H9 (cell line): ENCODE results near the gene FCHO1. TPM values are rescaled to one million over a fixed set of nuclear protein-coding genes. Genes with fewer than 3 reads are reported as not detected.

Source experiments
- DNase-seq: peaks from one replicate; pipeline ENCODE4 v3.0.0-alpha.2; 2017
- H2AFZ ChIP-seq: one replicate; pipeline ENCODE4 v1.6.1; 2013; ENCODE audit warnings: mild to moderate bottlenecking, low read length, control low read depth, moderate library complexity
- H2AK5ac ChIP-seq: 2 replicates; pipeline ENCODE4 v1.6.1; 2013; ENCODE audit warnings: low read length, control low read depth, mixed read lengths; ENCODE audit not compliant: insufficient read length
- H2BK120ac ChIP-seq: one replicate; pipeline ENCODE4 v1.6.1; 2013; ENCODE audit warnings: low read depth, mild to moderate bottlenecking, low read length, control low read depth, inconsistent platforms; ENCODE audit not compliant: poor library complexity, severe bottlenecking
- H2BK12ac ChIP-seq: 2 replicates; pipeline ENCODE4 v1.6.1; 2013; ENCODE audit warnings: low read length, control low read depth, mixed read lengths, low read depth; ENCODE audit not compliant: insufficient read length
- H2BK15ac ChIP-seq: 2 replicates; pipeline ENCODE4 v1.6.1; 2013; ENCODE audit warnings: low read depth, low read length, control low read depth
- H2BK20ac ChIP-seq: one replicate; pipeline ENCODE4 v1.6.1; 2013; ENCODE audit warnings: low read depth, mild to moderate bottlenecking, low read length, control low read depth, inconsistent platforms; ENCODE audit not compliant: poor library complexity, severe bottlenecking
- H2BK5ac ChIP-seq: 2 replicates; pipeline ENCODE4 v1.6.1; 2013; ENCODE audit warnings: low read length, control low read depth, mixed read lengths; ENCODE audit not compliant: insufficient read length
- H3K14ac ChIP-seq: 2 replicates; pipeline ENCODE4 v1.6.1; 2013; ENCODE audit warnings: low read length, control low read depth; ENCODE audit not compliant: insufficient read depth
- H3K18ac ChIP-seq: 2 replicates; pipeline ENCODE4 v1.6.1; 2013; ENCODE audit warnings: low read depth, mild to moderate bottlenecking, mixed read lengths, low read length, control low read depth; ENCODE audit not compliant: insufficient read length
- H3K23ac ChIP-seq: 2 replicates; pipeline ENCODE4 v1.6.1; 2013; ENCODE audit warnings: low read length, control low read depth, mixed read lengths, low read depth; ENCODE audit not compliant: insufficient read length
- H3K23me2 ChIP-seq: 2 replicates; pipeline ENCODE4 v1.6.1; 2013; ENCODE audit warnings: low read depth, mild to moderate bottlenecking, mixed read lengths, low read length, control low read depth; ENCODE audit not compliant: insufficient read length, poor library complexity, severe bottlenecking
- H3K27ac ChIP-seq: 2 replicates; pipeline ENCODE4 v1.5.1; 2013; ENCODE audit warnings: low read length, control low read depth, mixed read lengths, low read depth; ENCODE audit not compliant: insufficient read length
- H3K27me3 ChIP-seq: 2 replicates; pipeline ENCODE4 v1.6.1; 2013; ENCODE audit warnings: low read length, control low read depth, inconsistent platforms; ENCODE audit not compliant: insufficient read depth
- H3K4ac ChIP-seq: 2 replicates; pipeline ENCODE4 v1.6.1; 2013; ENCODE audit warnings: low read depth, mild to moderate bottlenecking, control low read depth, inconsistent platforms, low read length, moderate library complexity
- H3K4me1 ChIP-seq: 2 replicates; pipeline ENCODE4 v1.6.1; 2013; ENCODE audit warnings: low read length, control low read depth, inconsistent platforms; ENCODE audit not compliant: insufficient read depth
- H3K4me2 ChIP-seq: 2 replicates; pipeline ENCODE4 v1.6.1; 2013; ENCODE audit warnings: low read length, control low read depth, mixed read lengths; ENCODE audit not compliant: insufficient read length, insufficient read depth
- H3K56ac ChIP-seq: 2 replicates; pipeline ENCODE4 v1.6.1; 2013; ENCODE audit warnings: low read depth, mild to moderate bottlenecking, mixed read lengths, low read length, control low read depth; ENCODE audit not compliant: insufficient read length
- H3K79me1 ChIP-seq: 2 replicates; pipeline ENCODE4 v1.6.1; 2013; ENCODE audit warnings: low read depth, mild to moderate bottlenecking, moderate library complexity, low read length, control low read depth, inconsistent platforms; ENCODE audit not compliant: insufficient read depth, poor library complexity, severe bottlenecking
- H3K79me2 ChIP-seq: 2 replicates; pipeline ENCODE4 v1.6.1; 2013; ENCODE audit warnings: low read length, control low read depth, inconsistent platforms; ENCODE audit not compliant: insufficient read depth
- H3K9ac ChIP-seq: 2 replicates; pipeline ENCODE4 v1.6.1; 2013; ENCODE audit warnings: low read length, control low read depth, mixed read lengths; ENCODE audit not compliant: insufficient read length; ENCODE audit errors: extremely low read depth
- H3K9me3 ChIP-seq: one replicate; pipeline ENCODE4 v1.6.1; 2013; ENCODE audit warnings: low read depth, low read length, inconsistent platforms; ENCODE audit not compliant: control insufficient read depth
- H3T11ph ChIP-seq: one replicate; pipeline ENCODE4 v1.6.1; 2013; ENCODE audit warnings: mild to moderate bottlenecking, low read length, control low read depth, inconsistent platforms
- H4K20me1 ChIP-seq: one replicate; pipeline ENCODE4 v1.6.1; 2013; ENCODE audit not compliant: control insufficient read depth, insufficient read length, insufficient read depth
- H4K5ac ChIP-seq: 2 replicates; pipeline ENCODE4 v1.6.1; 2013; ENCODE audit warnings: low read depth, mild to moderate bottlenecking, mixed read lengths, low read length, control low read depth; ENCODE audit not compliant: insufficient read length
- H4K8ac ChIP-seq: replicated peaks from 2 replicates; pipeline ENCODE4 v1.6.1; 2013; ENCODE audit warnings: low read length, control low read depth, mixed read lengths, low read depth; ENCODE audit not compliant: insufficient read length
- H4K91ac ChIP-seq: 2 replicates; pipeline ENCODE4 v1.6.1; 2013; ENCODE audit warnings: low read depth, mild to moderate bottlenecking, moderate library complexity, mixed read lengths, low read length, control low read depth; ENCODE audit not compliant: insufficient read length
- H3K27ac Mint-ChIP-seq, 3 experiments: 2 replicates in 2 of 3; 3 replicates in 1 of 3; pipeline ENCODE4 v1.8.0; 2020 to 2021; ENCODE audit warnings: mixed read lengths in 3 of 3, mild to moderate bottlenecking in 1 of 3, moderate library complexity in 1 of 3
- H3K27me3 Mint-ChIP-seq: 2 replicates; pipeline ENCODE4 v1.8.0; 2021; ENCODE audit warnings: low read depth, mild to moderate bottlenecking, moderate library complexity, mixed read lengths
- H3K36me3 Mint-ChIP-seq, 3 experiments: 2 replicates in 2 of 3; 3 replicates in 1 of 3; pipeline ENCODE4 v1.8.0; 2020 to 2021; ENCODE audit warnings: low read depth in 3 of 3, mixed read lengths in 3 of 3; ENCODE audit not compliant: insufficient read depth in 1 of 3
- H3K4me1 Mint-ChIP-seq, 2 experiments: 2 replicates each; pipeline ENCODE4 v1.8.0; 2020; ENCODE audit warnings: mixed read lengths in 2 of 2
- H3K4me3 Mint-ChIP-seq, 2 experiments: 2 replicates in 1 of 2; 3 replicates in 1 of 2; pipeline ENCODE4 v1.8.0; 2020 to 2021; ENCODE audit warnings: mild to moderate bottlenecking in 2 of 2, mixed read lengths in 2 of 2, moderate library complexity in 1 of 2
- H3K9me3 Mint-ChIP-seq, 2 experiments: 2 replicates in 1 of 2; 3 replicates in 1 of 2; pipeline ENCODE4 v1.8.0; 2020; ENCODE audit warnings: mild to moderate bottlenecking in 2 of 2, mixed read lengths in 2 of 2, moderate library complexity in 1 of 2
- CTCF ChIP-seq: fragments of 200-600 bp; sonication (generic); conservative IDR thresholded peaks from 3 replicates; pipeline ENCODE4 v1.8.0; 2021; ENCODE audit warnings: antibody characterized with exemption, mild to moderate bottlenecking
- WGBS: extraction: QIAGEN DNeasy Blood & Tissue Kit; methylation state at CpG from one replicate; pipeline ENCODE4 v1.1.7; 2013; ENCODE audit warnings: missing lambda C conversion rate, low lambda C conversion rate, mixed read lengths; ENCODE audit not compliant: insufficient read length; ENCODE audit errors: extremely low coverage; 5-methylcytosine and 5-hydroxymethylcytosine counted together
- total RNA-seq: library from RNA; stranded (reverse); gene quantifications from 2 replicates; pipeline ENCODE4 v1.2.1, GENCODE V29; 2021

Gene FCHO1
- total RNA-seq, 1 experiment from 2014 or later: 13.1 TPM

DNA sequence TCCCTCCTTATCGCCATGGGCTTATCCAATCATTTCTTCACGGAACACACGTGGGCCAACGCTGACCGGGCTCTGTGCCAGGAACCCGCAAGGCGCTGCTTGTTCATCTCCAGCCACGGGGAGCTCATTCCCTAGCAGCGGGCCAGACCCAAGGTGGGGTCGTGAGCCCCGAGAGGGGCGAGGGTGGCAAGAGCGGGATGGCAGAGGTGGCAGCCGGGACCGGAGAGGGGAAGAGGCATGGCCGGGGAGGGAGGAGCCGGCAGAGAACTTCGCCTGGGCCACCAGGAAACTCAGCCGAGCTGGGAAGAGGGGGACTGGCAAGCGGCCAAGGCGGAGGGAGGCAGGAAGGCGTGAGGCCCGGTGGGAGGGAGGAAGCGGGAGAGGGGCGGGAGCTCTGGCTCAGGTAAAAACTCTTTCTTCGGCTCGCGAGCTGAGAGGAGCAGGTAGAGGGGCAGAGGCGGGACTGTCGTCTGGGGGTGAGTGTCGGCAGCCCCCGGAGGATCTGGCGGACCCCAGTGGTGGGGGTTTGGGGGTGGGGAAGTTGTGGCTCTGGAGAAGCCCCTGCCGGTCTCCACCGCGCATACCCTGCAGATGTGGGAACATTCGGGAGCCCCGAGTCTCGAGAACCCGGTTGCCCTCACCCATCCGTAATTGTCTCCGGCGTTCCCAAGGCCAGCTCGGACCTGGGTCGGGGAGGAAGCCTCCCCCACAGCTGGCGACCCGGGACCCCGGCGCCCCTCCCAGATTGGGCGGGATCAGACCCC, 43.6 kb downstream of the FCHO1 start, which contains the start of gene B3GNT3:
Gene B3GNT3, plus strand, starts transcription at position 408 of the 764 bp plus-strand sequence. CDS start 12,670 bp downstream, outside the sequence.
- Histone ChIP-seq H3K23ac (no peak within 1 kb of the TSS), H4K91ac (no peak within 1 kb of the TSS), H3K79me2 (no peaks in the 10 kb centered on the region), H3K56ac (no peak within 1 kb of the TSS), H2BK120ac (no peak within 1 kb of the TSS), H4K8ac (no peak within 1 kb of the TSS), H3K27ac (no peak within 1 kb of the TSS), H3K4ac (no peak within 1 kb of the TSS), H3K18ac (peak within 1 kb of the TSS; percentile 72), H3K27me3 (no peaks in the 10 kb centered on the region; the same call in 1 of the 2 replicates), H3K79me1 (no peaks in the 10 kb centered on the region), H3K23me2 (peaks cover 12% of the 10 kb centered on the region), H4K20me1 (no peaks in the 10 kb centered on the region), H2BK5ac (no peak within 1 kb of the TSS), H3T11ph (no peak within 1 kb of the TSS), H2AFZ (no peak within 1 kb of the TSS), H3K9me3 (no peaks in the 10 kb centered on the region), H3K4me2 (peak within 1 kb of the TSS; percentile 53), H2AK5ac (no peak within 1 kb of the TSS), H4K5ac (no peak within 1 kb of the TSS), H2BK12ac (no peak within 1 kb of the TSS), H2BK15ac (no peak within 1 kb of the TSS), H3K14ac (peak within 1 kb of the TSS; percentile 57), H2BK20ac (no peak within 1 kb of the TSS), H3K9ac (no peak within 1 kb of the TSS), H3K4me1 (no peaks in the 10 kb centered on the region)
- Mint-ChIP-seq H3K36me3 (no peaks in the 10 kb centered on the region), H3K27me3 (peaks cover 31% of the 10 kb centered on the region), H3K4me1 (peaks cover 2 to 14% of the 10 kb centered on the region in 2 experiments; a peak in 3 of 4 replicates), H3K4me3 (peak within 1 kb of the TSS; percentile 67 to 84), H3K27ac (peak within 1 kb of the TSS in 1 of 3 experiments; percentile 44; a peak in 1 of 7 replicates), H3K9me3 (no peaks in the 10 kb centered on the region)
- peak; percentile 82 for DNase-seq
- TF ChIP-seq CTCF: no peak; the same call in 2 of the 3 replicates
- whole genome bisulfite sequencing: no CpG with 5 or more reads among the region's 50 CpGs
